ENCODE measurements around the gene LELP1.
"Not testable (repeated sequence)": the region's sequence is repeated elsewhere in the genome, so short reads cannot be mapped to it uniquely, and the experiment has no call there.

The LELP1 gene

DNA sequence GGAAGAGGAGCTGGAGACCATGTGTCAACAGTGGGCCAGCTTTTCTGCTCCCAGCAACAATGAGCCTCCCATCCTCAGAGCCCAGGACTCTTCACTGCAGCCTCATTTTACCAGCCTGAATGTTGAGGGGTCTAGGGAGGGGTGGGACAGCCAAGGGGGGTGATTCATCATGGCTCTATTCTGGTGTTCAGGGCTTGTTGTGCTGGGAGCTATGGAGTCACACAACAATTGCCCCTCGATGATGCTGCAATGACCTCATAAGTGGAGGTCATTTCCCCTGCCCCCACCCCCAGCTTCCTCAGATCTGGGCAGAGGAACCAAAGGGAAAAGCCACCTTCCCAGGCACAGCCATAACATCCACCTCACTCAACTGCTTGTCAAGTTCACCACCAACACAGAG, at the start of gene LELP1:
Gene LELP1, plus strand, starts transcription at position 301 of the 400 bp plus-strand sequence. CDS start 1,278 bp downstream, outside the sequence.
- DNase-seq, result no peak

DNA sequence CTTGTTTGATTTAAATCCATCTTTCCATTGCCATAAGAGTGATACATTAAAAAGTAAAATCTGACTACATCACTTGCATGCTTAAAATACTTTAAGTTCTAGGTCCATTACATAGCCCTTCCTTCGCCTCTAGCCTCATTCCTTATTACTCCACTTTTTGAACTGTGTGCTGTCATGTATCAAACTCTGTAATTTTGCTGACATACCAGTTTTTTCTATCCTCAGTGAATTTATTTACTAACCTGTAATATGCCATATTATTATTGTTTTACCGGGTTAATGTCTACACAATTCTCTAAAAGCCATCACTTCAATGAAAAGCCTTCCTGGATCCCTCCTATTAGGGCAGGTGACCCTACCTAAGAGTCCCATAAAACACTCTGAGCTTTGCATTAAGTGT, 47.7 kb upstream of the LELP1 start:
- no peak for DNase-seq

DNA sequence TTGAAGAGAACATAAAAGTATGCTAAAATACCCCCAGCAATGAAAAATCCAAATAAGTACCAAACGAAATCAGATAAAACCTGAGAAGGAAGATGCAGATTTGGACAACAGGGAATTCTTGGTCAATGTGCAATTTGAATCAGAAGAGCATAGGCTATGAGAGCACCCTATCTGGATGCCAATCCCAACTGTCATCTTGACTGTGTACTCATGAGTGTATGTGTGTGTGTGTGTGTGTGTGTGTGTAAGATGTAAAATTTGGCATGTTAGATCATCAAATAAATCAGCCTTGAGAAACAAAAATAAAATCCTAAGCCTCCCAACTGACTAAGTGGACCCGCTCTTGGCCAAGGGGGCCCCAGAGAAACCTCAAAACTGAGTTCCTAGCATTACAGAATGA, 34.5 kb upstream of the LELP1 start:
- no peak for DNase-seq

DNA sequence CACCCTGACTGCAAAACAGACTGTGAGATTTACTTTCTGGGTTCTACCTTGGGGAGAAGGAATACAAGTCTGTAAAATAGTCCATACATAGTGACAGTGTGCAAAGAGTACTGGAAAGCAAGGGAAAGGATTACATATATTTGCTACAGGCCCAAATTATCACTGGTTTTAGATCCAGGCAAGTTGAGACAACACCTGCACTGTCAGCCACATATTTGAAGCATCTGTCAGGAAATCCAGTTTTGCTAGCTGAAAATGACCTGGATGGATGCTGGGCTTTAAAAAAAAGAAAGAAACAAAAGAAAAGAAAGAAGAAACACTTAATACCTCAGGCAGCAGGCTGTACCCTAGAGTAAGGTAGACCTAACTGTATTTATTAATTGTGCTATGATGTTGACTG, 28.6 kb upstream of the LELP1 start:
- no peak for DNase-seq

DNA sequence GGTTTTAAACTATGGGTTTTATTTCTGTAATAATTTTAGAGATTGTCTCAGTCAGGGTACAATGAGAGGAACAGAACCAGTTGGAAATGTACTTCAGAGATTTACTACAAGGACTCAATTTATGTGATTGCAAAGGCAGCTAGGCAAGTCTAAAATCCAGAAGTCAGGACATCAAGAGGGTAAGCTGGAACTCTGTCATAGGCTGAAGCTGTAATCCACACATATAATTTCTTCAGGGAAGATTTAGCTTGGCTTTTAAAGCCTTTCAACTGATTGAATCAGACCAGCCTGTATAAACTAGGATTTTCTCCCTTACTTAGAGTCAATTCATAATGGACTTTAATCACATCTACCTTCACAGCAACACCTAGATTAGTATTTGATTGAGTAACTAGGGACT, 24.3 kb upstream of the LELP1 start:
- DNase-seq, result no peak

DNA sequence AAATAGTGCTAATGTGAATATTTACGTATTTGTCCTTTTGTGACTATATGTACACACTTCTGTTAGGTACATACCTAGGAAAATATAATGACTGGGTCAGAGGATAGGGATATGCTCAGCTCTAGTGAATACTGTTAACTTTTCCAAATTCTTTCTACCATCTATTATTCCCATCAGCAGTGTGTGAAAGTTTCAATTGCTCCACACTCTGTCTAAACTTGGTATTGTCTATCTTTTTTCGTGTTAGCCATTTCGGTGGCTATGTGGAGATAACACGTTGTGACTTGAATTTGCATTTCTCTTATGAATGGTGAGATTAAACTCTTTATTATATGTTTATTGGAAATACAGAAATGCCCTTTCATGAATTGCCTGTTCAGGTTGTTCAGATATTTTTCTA, 22.7 kb upstream of the LELP1 start:
- DNase-seq, result no peak

DNA sequence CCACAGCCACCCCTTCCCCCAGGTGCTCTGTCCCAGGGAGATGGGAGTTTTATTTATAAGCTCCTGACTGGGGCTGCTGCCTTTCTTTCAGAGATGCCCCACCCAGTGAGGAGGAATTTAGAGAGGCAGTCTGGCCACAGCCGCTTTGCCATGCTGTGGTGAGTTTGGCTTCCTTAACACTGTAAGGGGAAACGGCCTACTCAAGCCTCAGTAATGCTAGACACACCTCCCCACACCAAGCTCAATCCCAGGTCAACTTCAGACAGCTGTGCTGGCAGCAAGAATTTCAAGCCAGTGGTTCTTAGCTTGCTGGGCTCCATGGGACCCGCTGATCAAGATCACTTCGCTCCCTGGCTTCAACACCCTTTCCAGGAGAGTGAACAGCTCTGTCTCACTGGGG, 14.9 kb upstream of the LELP1 start:
- DNase-seq, result not testable (repeated sequence)

DNA sequence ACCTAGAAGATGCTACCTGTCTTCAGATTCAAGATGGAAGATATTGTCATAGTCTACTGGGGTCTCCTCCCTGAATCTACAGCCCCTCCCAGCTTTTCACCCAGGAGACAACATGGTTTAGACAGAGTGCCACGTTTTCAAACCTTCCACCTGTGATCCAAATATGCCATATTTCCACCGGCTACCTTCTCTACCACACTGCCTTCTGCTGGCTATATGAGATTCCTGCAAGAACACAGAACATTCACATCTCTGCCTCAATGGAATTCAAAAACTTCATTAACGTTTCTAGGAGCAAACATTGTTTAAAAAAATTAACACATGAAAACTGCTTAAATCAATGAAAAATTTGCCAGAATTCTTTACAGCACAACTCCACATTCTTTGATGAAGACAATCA, 12.9 kb upstream of the LELP1 start:
- DNase-seq, result no peak

DNA sequence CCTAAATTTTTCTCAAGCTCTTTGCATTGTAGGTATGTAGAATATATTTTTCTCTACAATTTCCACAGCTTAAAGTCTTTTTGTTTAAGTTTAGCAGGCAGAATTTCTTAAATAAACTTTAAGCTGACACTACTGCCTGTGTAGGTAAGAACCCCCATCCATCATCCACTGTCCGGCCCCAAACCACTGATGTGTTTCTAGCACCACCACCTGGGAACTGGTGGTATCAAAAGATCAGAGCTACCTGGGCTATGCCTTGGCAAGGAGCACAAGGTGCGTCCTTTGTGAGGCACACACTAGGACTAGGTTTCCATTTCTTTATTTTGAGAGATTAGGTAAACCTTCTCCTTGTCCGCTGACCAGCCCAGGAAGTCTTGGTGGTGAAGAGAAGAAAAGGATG, 10.5 kb upstream of the LELP1 start:
- peak; percentile 3 for DNase-seq

DNA sequence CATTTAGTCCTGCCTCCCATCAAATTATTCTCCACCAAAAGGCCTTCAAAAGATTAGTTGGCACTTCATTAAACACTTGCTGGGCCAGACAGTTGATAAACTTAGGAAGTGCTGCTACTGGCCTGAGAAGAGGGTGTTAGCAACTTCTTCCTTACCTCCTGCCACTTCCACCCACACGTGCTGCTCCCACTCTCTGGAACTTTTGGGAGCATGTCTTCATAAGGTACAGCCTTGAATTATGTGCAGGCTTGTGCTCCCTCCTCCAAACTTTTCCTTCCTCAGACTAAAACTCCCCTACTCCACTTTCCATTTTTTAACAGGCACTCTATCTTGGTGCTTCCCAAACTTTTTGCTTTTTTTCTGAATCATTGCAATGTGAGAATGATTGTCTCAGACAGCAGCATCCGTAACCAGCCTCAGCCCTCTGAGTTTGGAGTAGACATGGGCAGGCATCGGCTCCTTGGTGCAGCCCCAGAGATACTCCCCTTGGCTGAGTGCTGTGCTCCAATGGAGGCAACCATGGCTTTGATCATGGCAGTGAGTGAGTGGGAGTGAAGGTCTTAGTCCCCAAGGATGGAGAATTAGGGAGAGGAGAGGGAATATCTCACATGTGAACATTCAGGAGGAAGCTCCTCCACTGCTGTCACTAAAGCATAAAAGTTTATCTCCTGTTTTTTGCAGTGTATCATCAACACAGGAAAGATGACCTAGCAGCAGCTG, 8.7 kb upstream of the LELP1 start:
- no peak for DNase-seq

DNA sequence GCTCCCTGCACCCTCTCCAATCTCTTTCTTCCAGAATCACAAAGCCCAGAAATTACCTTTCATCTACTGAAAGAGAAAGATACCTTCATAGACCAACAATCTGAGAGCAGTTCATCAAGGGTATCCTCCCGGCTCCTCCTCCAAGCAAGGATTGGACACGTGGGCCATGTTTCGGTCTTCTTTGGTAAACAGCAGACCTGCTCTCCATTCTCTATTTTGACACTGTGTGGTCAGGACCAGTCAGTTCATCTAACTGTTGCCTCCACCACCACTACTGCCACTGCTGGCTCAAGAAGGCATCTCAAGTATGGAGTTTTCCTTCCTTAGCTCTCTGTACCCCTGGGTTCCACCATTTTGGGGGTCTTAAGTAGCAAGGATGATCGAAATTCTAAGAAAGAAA, 8.0 kb upstream of the LELP1 start:
- DNase-seq, result no peak

DNA sequence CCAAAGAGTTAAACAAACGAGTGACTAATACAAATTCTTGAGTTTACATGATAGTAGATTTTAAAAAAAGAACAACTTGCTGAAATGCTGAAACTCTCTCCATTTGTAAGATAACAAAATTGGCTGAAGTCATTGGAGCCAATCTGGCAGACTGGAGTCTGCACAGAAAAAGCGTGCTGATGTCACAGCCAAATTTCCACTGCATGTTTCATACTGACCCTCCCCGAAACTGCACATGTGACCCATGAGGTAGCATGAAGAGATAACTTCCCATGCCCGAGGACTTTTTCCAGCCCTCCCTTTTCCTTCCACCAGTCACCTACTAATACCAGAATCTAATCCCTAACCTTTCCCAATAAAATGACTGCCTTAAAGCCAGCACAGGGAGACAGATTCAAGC, 1.2 kb upstream of the LELP1 start:
- no peak for DNase-seq

DNA sequence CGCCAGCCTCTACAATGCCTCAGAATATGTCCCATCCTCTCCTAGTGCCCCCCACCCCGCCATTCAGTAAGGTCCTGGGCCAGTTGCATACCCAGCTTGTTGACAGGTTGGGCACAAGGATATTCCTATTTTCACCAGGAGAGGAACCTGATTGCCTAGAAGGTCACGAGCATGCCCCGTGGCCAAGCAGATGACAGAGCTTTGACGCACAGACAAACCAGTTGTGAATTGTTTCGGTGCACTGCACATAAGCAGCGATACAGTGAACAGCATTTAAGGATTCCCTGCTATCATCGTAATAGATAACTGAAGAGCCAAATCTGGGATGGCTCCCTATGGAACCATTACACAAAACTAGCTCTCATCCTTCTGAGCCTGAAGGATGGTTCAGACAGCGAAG, 3.4 kb downstream of the LELP1 start:
- DNase-seq, result no peak

DNA sequence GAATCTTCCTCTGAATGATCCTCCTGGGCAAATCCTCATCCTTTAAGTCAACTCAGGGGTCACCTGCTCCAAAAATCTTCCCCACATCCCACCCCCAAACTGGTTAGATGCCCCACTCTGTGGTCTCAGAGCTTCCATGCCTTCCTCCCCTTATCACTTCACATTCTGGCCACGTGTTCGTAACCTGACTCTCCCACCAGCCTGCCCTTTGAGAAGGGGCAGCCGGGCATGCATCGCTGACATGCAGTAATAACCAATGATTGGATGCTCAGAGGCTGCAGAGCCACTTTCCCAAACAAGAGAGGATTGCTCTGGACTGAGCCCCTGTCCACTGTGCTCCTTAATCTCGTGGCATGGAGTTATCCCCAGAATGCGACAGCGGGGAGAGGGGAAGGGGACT, 7.0 kb downstream of the LELP1 start:
- peak; percentile 39 for DNase-seq

DNA sequence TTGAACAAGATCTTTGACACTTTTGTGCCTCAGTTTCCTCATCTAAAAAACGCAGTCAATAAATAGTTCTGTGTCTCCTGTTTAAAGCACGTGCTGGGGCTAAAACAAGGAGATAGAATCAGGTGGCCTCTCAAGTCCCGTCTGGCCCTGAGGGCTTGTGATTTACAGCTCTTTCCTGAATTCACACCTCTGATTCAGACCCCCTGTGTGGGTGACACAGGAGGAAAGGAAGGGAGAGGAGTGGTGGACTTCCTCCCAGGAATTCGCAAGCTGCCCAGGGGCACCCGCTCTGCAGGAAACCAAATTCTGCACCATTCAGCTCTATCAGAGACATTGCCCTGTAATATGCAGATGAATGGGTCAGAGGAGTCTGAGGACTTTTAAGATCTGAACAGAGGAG, 9.0 kb downstream of the LELP1 start:
- no peak for DNase-seq

DNA sequence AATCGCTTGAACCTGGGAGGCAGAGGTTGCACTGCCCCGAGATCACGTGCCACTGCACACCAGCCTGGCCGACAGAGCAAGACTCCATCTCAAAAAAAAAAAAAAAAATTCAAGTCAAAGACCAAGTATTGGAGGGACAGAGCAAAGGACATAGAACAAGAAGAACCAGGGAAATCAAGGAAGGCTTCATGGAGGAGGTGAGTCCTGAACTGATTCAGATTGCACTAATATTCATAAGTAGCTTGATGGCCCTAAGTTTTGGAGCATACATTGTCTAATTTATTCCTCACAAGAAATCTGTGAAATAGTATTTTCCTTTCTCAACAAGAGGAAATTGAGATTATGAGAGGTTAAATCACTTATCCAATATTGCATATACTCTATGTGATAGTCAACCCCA, 10.3 kb downstream of the LELP1 start:
- DNase-seq, result no peak

DNA sequence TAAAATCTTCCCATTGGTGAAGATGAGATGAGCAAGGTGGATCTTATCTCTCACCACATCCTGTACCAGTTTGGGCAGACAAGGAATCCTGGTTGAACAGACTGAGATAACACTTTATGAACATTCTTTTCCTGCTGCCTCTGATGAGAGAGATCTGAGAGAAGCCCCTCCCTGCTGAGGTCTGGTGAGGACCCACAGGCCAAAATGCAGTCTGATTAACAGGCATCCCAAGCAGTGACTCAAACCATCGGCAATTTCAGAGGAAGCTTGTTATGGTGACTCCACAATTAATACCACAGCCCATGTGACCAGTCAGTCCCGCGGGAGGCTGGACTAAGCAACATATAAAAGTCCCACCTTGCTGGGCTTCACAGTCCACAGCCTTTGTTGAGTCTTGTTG, 14.0 kb downstream of the LELP1 start, which contains the start of gene PRR9:
Gene PRR9, plus strand, starts transcription at position 373 of the 400 bp plus-strand sequence. CDS start 561 bp downstream, outside the sequence.
- no peak for DNase-seq

DNA sequence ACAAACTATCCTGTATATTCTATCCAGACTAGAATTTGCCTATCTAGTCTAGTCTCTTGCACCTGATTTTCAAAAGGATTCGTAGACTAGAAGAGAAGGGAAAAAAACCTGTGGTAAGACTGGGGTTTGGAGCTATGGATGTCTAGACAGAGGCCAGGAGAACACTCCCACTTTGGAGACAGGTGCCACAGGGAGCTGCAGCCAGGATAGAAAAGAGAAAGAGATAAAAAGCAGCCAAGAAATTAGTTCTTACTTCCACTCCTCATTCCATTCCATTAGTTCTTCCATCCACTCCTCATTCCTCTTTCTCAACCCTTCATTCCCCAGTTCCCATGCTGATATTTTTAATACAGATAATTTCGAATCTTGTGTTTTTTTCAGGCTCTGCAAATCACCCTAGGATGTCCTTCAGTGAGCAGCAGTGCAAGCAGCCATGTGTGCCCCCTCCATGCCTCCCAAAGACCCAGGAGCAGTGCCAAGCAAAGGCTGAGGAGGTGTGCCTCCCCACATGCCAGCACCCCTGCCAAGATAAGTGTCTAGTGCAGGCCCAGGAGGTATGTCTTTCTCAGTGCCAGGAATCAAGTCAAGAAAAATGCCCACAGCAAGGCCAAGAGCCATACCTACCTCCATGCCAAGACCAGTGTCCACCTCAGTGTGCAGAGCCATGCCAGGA, 14.7 kb downstream of the LELP1 start:
- no peak for DNase-seq

DNA sequence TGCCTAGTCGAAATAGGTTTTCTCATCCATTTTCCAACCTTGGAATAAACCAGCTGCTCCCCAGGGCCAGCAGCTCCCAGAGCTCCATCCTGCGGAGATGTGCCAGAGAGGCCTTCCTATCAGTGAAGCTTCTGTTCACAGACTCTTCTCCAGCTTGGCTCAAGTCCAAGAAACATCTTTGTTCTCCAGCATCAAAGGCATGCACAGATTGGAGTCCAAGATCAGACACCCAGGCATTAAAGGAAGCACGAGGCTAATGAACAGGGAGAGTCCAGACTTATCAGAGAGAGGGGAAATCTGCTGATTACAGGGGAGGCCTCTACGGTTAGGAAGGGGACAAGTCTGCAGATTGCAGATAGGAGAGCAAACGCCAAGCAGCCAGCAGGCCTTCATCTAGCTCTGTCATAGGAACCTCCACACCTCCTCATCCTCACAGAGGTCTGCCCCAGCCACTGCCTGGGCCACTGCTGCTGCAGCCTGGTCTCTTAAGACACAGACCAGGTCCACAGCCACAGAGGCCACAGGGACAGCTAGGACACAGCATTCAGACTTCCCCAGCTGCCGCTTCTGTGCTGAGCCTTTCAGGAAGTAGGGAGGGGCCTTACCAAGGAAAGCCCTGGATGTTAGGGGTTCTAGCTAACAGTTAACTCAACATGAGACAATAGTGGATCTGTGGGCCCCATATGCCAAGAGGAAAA, 17.5 kb downstream of the LELP1 start:
- DNase-seq, result no peak

DNA sequence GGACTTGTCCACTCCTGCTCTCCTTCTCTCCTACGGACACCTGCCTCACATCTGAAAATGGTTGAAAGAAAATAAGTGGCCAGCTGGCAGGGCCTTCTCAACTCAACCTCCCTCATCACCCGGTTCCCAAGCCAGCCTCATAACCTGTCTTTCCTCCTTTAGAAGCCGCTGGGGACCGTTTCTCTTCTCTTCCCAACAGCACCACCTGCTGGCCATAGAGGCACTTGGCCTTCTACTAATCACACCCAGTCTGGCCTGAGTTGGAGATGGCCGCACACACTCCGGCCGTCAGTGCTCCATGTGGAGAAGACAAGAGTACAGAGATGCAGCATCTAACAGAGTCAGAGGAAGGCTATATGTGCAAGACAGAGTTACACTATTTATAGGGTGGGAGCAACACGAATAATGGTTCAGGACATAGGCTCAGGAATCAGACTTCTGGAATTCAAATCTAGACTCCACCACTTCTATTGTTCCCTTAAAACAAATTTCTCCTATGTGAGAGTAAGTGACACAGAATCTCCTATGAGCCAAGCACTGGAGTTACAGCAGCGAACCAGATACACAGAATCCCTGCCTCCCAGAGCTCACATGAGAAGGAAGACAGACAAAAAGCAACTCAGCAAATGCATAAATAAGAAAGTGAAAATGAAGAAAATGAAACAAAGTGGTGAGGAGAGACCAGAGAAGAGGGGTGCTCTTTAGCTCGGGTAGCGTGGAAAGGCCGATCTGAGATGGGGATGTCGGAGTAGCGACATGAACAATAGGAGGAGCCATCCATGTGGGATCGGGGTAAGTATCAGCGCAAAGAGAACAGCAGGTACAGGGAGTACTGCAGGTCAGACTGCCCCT, 20.0 kb downstream of the LELP1 start:
- peak; percentile 44 for DNase-seq

DNA sequence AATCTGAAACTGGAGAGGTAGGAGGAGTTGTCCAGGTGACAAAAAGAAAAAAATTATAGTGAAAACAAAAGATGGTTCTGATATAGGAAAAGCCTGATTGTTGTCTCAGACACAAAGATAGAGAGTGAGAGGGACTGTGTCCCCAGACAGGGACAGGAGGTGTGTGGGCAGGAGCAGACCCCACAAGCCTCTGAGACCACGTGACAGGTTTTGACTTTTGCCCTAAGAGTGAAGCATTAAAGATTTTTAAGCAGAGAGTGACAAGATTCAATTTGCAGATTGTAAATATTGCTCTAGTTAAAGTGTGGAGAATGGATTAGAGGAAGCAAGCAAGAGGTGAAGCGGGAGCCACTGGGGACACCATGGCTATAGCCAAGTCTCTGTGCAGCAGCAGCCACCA, 24.6 kb downstream of the LELP1 start:
- DNase-seq, result no peak

DNA sequence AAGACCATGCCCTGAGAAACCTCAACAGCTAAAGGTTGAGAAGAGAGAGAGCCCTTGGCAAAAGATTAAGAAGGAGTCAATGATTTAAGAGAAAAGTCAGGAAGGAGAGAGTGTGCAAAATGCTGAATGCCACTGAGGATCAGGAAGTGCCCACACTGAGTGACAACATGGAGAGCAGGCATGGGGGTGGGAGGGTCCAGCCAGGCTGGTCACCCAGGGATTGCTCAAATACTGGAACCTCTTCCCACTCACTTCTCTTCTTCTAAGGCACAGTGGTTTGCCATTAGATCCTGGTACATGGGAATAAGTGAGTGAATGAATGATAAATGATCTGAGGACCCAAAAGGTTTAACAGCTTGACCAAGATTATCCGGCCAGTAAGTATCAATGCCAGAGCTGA, 25.3 kb downstream of the LELP1 start:
- no peak for DNase-seq
